HG03460 (cell line): ENCODE data around the gene DNAH17.

Experiments
- ATAC-seq: cut with Tn5 transposase; IDR thresholded peaks from one replicate; pipeline ENCODE4 v1.9.1; 2021; ENCODE audit not compliant: unreplicated experiment

The DNAH17 gene

GRCh38 chr17:78576389-78577112 is 645 bp downstream of the DNAH17 start:
- no peak for ATAC-seq

GRCh38 chr17:78575899-78576298 is 1.3 kb downstream of the DNAH17 start:
- ATAC-seq = no peak

GRCh38 chr17:78575340-78575739 is 1.9 kb downstream of the DNAH17 start:
- no peak for ATAC-seq

- ATAC-seq = no peak
These were observed 3.2 kb downstream of the DNAH17 start for GRCh38 chr17:78573955-78574354.

GRCh38 chr17:78572239-78573205 is 4.7 kb downstream of the DNAH17 start:
- ATAC-seq = no peak

- ATAC-seq = no peak
These were observed 5.9 kb downstream of the DNAH17 start for GRCh38 chr17:78571329-78571728.

GRCh38 chr17:78568494-78569115 is 8.6 kb downstream of the DNAH17 start:
- no peak for ATAC-seq

- no peak for ATAC-seq
These were observed 9.2 kb downstream of the DNAH17 start for GRCh38 chr17:78567991-78568390.

GRCh38 chr17:78566947-78567346 is 10.2 kb downstream of the DNAH17 start:
- no peak for ATAC-seq

- ATAC-seq = no peak
These were observed 13.7 kb downstream of the DNAH17 start for GRCh38 chr17:78563189-78564145.

GRCh38 chr17:78562734-78563133 is 14.5 kb downstream of the DNAH17 start:
- ATAC-seq = no peak

GRCh38 chr17:78561166-78561565 is 16.0 kb downstream of the DNAH17 start:
- no peak for ATAC-seq

GRCh38 chr17:78560731-78561130 is 16.5 kb downstream of the DNAH17 start:
- ATAC-seq = no peak

- no peak for ATAC-seq
These were observed 17.3 kb downstream of the DNAH17 start for GRCh38 chr17:78559749-78560368.

- ATAC-seq = no peak
These were observed 18.2 kb downstream of the DNAH17 start for GRCh38 chr17:78558989-78559388.

- ATAC-seq = no peak
These were observed 18.9 kb downstream of the DNAH17 start for GRCh38 chr17:78558181-78558850.

- ATAC-seq = no peak
These were observed 19.6 kb downstream of the DNAH17 start for GRCh38 chr17:78557598-78558039.

- no peak for ATAC-seq
These were observed 20.4 kb downstream of the DNAH17 start for GRCh38 chr17:78556812-78557211.

- no peak for ATAC-seq
These were observed 21.3 kb downstream of the DNAH17 start for GRCh38 chr17:78555746-78556401.
